Activated T-cell treated with anti-CD3 and anti-CD28 coated beads, Interleukin-2, amount 50 U/mL, for 24 hours (primary cell): ENCODE measurements around the gene EMID1.

Experiments
- DNase-seq: peaks from one replicate; pipeline ENCODE4 v3.0.0-alpha.2; 2020
- H3K27ac Mint-ChIP-seq: 2 replicates; pipeline ENCODE4 v1.8.0; 2020; ENCODE audit warnings: mild to moderate bottlenecking, mixed read lengths
- H3K27me3 Mint-ChIP-seq: 2 replicates; pipeline ENCODE4 v1.8.0; 2020; ENCODE audit warnings: mixed read lengths
- H3K36me3 Mint-ChIP-seq: 2 replicates; pipeline ENCODE4 v1.8.0; 2020; ENCODE audit warnings: low read depth, mixed read lengths
- H3K4me1 Mint-ChIP-seq: 2 replicates; pipeline ENCODE4 v1.8.0; 2020; ENCODE audit warnings: low read depth, mixed read lengths
- H3K4me3 Mint-ChIP-seq: 2 replicates; pipeline ENCODE4 v1.8.0; 2020; ENCODE audit warnings: mild to moderate bottlenecking, moderate library complexity, mixed read lengths
- H3K9me3 Mint-ChIP-seq: 2 replicates; pipeline ENCODE4 v1.8.0; 2020; ENCODE audit warnings: mixed read lengths

The EMID1 gene

DNA sequence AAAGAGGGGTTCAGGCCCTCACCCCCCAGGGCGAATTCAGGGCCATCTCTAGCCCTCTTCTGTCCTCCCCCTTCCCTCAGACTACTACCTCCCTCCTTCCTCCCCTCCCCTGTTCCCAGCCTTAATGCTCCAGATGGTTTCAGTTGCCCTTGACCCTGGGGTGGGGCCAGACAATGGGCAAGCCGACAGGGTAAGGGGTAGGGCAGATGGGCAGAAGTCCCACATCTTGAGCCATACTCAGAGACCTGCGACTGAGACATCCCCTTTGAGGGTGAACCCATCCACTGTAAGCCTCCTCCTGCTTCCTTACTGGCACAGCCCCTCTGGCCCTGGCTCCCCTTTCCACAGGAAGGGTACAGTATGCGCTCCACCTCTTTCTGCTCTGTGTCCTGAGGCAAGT lies 60.2 kb downstream of the EMID1 start:
- Mint-ChIP-seq H3K27ac (peak overlapping the region; percentile 100), H3K4me1 (peaks cover 26% of the 10 kb centered on the region), H3K27me3 (no peaks in the 10 kb centered on the region), H3K4me3 (peak overlapping the region; percentile 94), H3K9me3 (no peaks in the 10 kb centered on the region), H3K36me3 (peaks cover 72% of the 10 kb centered on the region)
- no peak for DNase-seq

DNA sequence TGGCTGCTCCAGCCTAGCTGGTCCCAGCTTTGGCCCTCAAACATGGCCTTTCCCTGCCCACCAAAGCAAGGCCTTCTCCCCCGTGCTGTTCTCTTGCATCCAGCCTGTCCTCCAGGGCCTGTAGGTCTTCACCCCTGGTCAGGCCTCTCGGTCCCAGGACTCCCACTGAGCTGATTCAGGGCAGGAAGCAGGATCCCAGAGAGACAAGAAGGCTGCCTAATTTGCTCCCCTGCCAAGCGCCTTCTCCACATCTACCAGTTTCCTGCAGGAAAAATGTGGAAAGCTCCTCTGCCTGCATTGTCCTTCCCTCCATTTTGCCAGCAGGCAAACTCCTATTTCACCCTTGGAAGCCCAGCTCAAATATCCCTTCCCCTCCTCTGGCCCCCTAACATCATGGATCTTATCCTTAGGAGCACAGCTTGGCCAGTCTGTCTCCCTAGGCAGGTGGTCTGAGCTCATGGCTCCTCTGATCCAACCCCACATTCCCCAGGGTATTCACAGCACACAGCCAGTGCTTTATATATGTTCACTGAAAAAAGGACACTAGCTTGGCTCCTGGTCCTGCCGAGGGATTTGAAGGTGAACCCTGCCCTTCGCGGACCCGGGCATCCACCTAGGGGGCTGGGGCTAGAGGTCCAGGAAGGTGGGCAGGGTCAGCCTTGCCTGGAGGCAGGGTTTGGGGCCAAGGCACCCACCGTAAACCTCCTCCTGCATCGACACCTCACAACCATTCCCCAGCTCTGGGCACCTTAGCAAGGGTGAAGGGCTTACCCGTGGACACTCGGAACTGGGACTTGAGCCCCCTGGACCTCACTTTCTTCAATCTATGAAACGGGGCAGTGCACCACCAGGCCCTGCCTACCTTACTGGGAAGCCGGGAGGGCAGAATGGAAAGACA lies 61.1 kb downstream of the EMID1 start:
- Mint-ChIP-seq H3K4me1 (peaks cover 34% of the 10 kb centered on the region), H3K4me3 (peak overlapping the region; percentile 94), H3K9me3 (no peaks in the 10 kb centered on the region), H3K36me3 (peaks cover 78% of the 10 kb centered on the region), H3K27me3 (no peaks in the 10 kb centered on the region), H3K27ac (peak overlapping the region; percentile 100)
- peak; percentile 47 for DNase-seq

DNA sequence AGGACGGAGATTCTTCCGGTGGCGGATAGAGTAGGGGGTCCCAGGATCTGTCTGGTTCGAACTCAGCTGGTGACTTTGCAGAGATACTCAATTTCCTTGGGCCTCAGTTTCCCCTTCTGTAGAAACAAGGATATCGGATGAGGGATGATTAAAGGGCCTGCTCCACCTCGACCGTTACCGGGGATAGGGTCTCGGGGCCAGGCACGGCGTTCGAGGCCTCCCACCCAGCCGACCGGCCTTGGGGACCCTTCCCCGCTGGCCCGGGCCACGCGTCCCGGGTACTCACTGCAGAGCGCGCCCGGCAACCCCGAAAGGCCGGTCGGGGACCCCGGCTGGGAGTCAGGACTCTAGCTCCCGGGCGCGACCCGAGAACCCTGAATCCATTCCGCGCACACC lies 61.8 kb downstream of the EMID1 start:
- Mint-ChIP-seq H3K4me1 (peaks cover 40% of the 10 kb centered on the region), H3K27me3 (no peaks in the 10 kb centered on the region), H3K27ac (peak overlapping the region; percentile 100), H3K36me3 (peaks cover 82% of the 10 kb centered on the region), H3K4me3 (peak overlapping the region; percentile 94), H3K9me3 (no peaks in the 10 kb centered on the region)
- DNase-seq = no peak

DNA sequence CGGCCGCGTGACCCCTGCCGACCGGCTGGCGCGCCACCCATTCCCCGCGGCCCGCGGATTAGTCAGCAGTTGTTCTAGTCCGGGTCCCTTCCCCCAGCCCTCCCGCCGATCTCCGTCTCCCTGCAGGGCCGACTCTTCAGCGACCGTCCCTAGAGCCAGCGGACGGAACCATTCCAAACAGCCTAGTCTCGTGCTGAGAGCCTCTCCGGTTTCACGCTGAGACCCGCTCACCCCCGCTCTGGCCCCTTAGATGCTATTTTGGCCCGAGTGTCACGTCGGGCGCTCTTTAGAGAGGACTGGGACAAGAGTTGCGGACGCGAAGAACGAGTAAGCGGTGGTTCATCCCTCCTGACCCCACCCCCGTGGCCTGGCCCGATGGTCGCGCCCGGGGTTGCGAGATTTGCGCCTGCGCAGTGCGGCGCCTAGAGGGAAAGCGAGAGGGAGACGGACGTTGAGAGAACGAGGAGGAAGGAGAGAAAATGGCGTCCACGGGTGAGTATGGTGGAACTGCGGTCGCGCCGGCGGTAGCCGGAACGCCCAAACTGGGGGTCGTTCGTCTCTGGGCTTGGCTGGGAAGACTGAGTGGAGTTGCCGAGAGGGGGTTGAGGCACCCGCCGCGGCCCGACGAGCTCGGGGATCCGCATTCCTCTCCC lies 62.3 kb downstream of the EMID1 start, which contains the start of the genes EWSR1 and RHBDD3:
Gene EWSR1, plus strand, starts transcription at position 411 of the 653 bp plus-strand sequence. Its CDS starts 69 bp downstream, at position 480.
Gene RHBDD3, minus strand, starts transcription at position 124 of the 653 bp plus-strand sequence. CDS start 2,355 bp downstream, outside the sequence.
- no peaks in the 10 kb centered on the region for H3K27me3 Mint-ChIP-seq
- no peaks in the 10 kb centered on the region for H3K9me3 Mint-ChIP-seq
- peak within 1 kb of the TSS; percentile 94 for H3K4me3 Mint-ChIP-seq
- H3K4me1 Mint-ChIP-seq = peaks cover 45% of the 10 kb centered on the region
- peaks cover 87% of the 10 kb centered on the region for H3K36me3 Mint-ChIP-seq
- DNase-seq = peak; percentile 99
- peak within 1 kb of the TSS; percentile 100 for H3K27ac Mint-ChIP-seq

DNA sequence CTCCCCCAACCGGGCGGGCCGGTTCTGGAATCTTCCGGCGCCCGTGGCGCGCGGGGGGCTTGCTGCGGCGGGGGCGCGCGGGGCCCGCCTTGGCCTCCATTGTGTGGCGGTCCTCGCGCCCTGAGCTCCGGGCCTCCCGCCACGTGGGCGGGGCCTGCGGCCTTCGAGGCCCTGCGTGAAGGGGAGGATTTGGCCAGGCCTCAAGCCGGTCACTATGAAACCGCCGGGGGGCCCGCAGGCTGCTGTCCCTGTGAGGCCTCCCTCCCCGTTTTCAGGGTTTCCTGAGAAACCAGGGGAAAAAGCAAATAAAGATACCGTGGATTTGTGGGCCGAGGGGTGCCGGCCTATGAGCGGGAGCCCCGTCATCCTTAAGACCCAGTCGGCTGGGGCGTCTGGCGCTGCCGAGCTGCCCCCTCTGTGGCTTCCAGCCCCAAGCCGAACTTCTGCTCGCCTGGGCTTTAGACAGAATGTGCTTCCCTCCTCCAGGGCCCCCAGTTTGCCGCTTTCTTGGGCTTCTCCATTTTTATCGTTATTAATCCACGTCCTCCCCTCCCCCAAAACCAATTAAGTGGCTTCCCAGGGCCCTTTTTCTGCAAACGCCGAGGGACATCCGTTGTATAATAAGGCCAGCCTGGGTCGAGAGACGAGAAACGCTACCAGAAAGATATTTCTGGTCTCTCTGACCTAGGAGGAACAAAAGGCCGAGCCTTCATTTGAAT lies 63.0 kb downstream of the EMID1 start:
- peak; percentile 76 for DNase-seq
- H3K27me3 Mint-ChIP-seq = no peaks in the 10 kb centered on the region
- peak overlapping the region; percentile 100 for H3K27ac Mint-ChIP-seq

DNA sequence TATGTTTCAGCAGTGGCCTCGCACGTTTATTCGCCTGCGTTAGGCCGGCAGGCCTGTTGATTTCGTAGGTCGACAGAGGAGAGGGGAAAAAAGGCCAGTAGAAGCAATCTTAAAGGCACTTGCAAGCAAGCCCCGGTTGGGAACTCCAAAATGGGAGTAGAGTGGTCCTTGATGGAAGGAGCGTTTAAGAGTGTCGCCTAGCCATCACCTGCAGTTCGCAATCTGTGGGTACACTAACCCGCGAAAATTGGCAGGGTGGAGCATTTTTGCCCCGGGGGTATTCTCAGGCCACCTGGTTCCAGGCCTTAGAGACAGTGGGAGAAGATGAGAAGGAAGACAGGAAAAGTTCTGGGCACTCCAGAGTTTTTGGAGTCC lies 63.5 kb downstream of the EMID1 start:
- no peak for DNase-seq
- peak overlapping the region; percentile 94 for H3K4me3 Mint-ChIP-seq
- H3K4me1 Mint-ChIP-seq = peaks cover 58% of the 10 kb centered on the region
- H3K27me3 Mint-ChIP-seq = no peaks in the 10 kb centered on the region
- H3K27ac Mint-ChIP-seq = peak overlapping the region; percentile 100
- peaks cover 92% of the 10 kb centered on the region for H3K36me3 Mint-ChIP-seq
- H3K9me3 Mint-ChIP-seq = no peaks in the 10 kb centered on the region

More for the DNA sequence above, 63.0 kb downstream of the EMID1 start:
- H3K4me1 Mint-ChIP-seq = peaks cover 52% of the 10 kb centered on the region
- H3K36me3 Mint-ChIP-seq = peaks cover 90% of the 10 kb centered on the region
- no peaks in the 10 kb centered on the region for H3K9me3 Mint-ChIP-seq
- peak overlapping the region; percentile 94 for H3K4me3 Mint-ChIP-seq

DNA sequence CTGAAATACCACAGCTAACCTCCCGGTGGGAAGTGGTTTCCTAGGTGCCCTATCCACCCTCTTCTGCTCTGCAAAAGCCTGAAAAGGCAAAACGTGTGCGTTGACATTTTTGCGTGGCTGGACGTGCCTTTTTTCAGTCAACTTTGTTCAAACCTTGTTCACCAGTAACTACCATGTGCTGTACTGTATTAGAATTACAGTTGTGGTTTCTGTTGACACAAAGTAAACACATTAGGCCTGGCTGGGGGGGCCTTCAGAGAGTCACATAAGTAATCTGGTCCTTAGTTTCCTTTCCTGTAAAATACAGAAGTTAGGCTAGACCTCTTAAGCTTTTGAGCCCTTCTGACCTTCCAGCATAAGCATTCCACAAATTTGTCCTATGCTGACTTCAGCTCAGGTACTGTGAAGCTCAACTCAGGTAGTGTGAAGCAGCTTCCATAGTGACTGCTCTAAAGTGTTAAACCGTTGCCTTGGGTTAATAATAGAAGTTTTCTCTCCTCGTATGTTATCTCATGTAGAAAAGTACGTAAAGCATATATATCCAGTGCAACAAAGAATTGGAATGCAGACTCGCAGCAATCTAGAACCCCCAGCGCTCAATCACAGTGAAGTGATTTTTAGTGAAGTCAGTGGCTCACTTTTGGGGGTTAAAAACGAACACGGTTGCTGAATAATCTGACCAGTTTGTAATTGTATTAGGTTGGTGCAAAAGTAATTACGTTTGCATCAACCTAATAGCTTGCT lies 64.2 kb downstream of the EMID1 start:
- Mint-ChIP-seq H3K4me1 (peaks cover 64% of the 10 kb centered on the region), H3K27me3 (no peaks in the 10 kb centered on the region), H3K36me3 (peaks cover 92% of the 10 kb centered on the region), H3K9me3 (no peaks in the 10 kb centered on the region), H3K27ac (peak overlapping the region; percentile 100), H3K4me3 (peak overlapping the region; percentile 94)
- peak; percentile 34 for DNase-seq

DNA sequence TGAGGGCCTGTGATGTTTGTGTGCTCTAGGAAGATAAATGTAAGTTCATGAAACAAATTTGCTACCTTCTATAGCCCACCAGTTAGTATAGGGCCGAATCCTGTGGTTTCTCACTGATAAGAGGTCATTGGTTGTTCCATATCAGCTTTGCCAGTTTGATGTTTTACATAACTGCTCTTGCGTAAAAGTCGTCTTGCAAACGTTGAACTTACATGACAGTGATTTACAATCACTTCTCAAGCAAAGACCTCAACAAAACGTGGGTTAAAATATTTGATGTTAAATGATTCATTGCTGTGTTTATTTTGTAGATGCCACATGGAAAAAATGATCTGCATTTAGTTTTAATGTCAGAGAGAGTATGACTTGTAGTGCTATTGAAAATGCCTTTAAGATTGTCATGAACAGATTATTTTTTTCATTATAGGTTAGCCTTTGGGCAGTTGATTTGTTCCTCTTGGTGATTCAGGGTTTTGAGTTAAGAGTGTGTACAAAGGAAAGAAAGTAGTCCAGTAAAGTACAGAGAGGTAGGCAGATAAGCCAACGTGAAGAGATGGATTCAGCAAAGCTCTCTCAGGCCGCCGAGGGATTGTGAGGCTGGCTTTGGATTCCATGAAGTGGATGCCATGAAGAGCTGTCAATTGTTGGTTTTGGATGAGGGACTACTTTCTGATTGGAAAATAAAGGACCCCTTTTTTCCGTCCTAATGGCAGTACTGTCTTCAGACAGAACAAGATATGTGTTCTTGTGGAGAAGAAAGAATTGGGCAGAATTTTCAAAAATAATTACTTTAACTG lies 65.0 kb downstream of the EMID1 start:
- peaks cover 94% of the 10 kb centered on the region for H3K36me3 Mint-ChIP-seq
- peak; percentile 23 for DNase-seq

DNA sequence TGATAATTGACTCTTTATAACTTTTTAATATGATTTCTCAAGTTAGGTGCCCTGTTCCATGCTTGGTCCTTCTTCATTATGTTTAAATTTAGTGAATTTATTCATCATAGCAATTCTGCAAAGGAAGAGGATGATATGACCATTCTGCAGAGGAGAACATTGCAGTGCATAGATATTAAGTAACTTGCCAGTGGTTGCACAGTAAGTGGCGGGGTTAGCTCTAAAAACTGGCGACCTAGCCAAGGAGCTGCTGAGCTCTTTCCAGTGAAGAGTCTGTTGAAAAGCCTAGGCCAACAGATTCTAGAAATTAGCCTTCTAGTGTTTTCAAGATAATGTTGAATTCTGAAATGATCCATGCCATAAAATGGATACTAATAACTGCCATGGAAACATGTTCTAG lies 66.9 kb downstream of the EMID1 start:
- H3K36me3 Mint-ChIP-seq = peaks cover 96% of the 10 kb centered on the region
- DNase-seq = no peak
- H3K27me3 Mint-ChIP-seq = no peaks in the 10 kb centered on the region
- peak overlapping the region; percentile 83 for H3K27ac Mint-ChIP-seq
- H3K4me1 Mint-ChIP-seq = peaks cover 76% of the 10 kb centered on the region
- H3K9me3 Mint-ChIP-seq = no peaks in the 10 kb centered on the region
- H3K4me3 Mint-ChIP-seq = peak overlapping the region; percentile 94

More for the DNA sequence above, 65.0 kb downstream of the EMID1 start:
- peaks cover 70% of the 10 kb centered on the region for H3K4me1 Mint-ChIP-seq
- no peaks in the 10 kb centered on the region for H3K27me3 Mint-ChIP-seq
- H3K4me3 Mint-ChIP-seq = peak overlapping the region; percentile 94
- peak overlapping the region; percentile 100 for H3K27ac Mint-ChIP-seq
- no peaks in the 10 kb centered on the region for H3K9me3 Mint-ChIP-seq

DNA sequence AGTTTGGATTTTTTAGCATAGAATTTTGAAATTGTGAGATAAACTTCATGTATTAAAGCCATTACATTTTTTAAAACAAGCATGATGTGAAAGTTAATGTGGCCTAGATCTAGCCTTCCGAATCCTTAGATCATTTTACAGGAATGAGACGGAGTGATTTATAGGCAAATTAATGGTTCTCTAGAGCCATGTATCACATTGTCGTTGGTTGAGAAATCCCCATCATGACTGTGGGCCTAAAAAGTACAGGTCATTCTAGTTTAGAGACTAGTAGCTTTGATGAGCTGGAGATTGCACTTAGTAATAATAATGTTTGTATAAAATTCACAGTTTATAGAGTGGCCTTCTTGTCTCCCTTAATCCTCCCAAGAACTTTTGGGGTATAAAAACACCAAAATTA lies 69.5 kb downstream of the EMID1 start:
- peaks cover 100% of the 10 kb centered on the region for H3K36me3 Mint-ChIP-seq
- H3K27ac Mint-ChIP-seq = peak overlapping the region; percentile 44
- H3K27me3 Mint-ChIP-seq = no peaks in the 10 kb centered on the region
- peaks cover 78% of the 10 kb centered on the region for H3K4me1 Mint-ChIP-seq
- no peak overlapping the region for H3K4me3 Mint-ChIP-seq
- no peaks in the 10 kb centered on the region for H3K9me3 Mint-ChIP-seq
- DNase-seq = no peak

DNA sequence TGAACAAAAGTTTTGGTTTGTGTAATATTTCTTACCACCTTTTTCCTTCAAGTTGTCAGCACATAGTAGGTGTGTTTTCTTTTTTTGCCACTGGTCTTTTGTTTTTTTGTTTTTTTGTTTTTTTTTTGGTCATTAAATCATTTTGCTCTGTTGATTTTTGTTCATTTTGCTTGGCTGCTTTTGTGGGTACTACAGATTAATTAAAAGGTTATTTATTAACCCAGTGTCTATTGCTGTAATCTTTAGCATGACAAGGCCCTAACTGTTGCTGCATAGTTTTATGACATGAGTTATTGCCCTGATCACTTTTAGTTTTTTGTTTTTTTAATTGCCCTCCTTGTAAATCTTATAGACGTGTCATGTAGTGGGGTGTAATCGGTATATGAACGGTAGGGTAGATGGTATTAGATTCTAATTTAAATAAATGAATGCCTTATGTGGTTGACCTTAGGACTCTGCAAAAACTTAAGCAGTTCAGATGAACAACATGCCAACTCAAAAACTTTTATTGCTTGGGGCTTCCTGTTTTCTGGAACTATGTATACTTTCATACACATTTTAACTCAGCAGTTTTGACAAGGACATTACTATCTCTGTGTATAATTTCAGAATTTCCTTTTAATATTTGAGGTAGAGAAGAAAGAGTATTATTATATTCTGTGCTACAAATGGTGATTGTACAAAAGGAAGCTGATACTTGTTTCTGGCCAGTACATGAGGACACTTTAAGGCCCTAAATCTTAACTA lies 70.3 kb downstream of the EMID1 start:
- Mint-ChIP-seq H3K4me3 (no peak overlapping the region), H3K9me3 (no peaks in the 10 kb centered on the region), H3K27ac (peak overlapping the region; percentile 68), H3K36me3 (peaks cover 100% of the 10 kb centered on the region), H3K4me1 (peaks cover 72% of the 10 kb centered on the region), H3K27me3 (no peaks in the 10 kb centered on the region)
- DNase-seq = no peak

DNA sequence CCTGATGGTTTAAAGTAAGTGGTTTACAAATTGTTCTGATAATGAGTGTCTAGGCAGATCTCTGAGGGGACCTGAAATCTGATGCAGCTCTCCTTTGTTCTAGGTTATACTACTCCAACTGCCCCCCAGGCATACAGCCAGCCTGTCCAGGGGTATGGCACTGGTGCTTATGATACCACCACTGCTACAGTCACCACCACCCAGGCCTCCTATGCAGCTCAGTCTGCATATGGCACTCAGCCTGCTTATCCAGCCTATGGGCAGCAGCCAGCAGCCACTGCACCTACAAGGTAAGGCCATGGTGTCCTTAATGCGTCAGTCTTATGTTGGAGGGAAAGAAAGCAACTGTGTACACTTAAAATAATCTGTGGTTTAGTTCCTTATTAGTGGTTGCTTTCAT lies 72.2 kb downstream of the EMID1 start:
- H3K27ac Mint-ChIP-seq = peak overlapping the region; percentile 5
- peaks cover 100% of the 10 kb centered on the region for H3K36me3 Mint-ChIP-seq
- no peaks in the 10 kb centered on the region for H3K27me3 Mint-ChIP-seq
- peaks cover 54% of the 10 kb centered on the region for H3K4me1 Mint-ChIP-seq
- H3K9me3 Mint-ChIP-seq = no peaks in the 10 kb centered on the region
- H3K4me3 Mint-ChIP-seq = no peak overlapping the region
- DNase-seq = no peak

DNA sequence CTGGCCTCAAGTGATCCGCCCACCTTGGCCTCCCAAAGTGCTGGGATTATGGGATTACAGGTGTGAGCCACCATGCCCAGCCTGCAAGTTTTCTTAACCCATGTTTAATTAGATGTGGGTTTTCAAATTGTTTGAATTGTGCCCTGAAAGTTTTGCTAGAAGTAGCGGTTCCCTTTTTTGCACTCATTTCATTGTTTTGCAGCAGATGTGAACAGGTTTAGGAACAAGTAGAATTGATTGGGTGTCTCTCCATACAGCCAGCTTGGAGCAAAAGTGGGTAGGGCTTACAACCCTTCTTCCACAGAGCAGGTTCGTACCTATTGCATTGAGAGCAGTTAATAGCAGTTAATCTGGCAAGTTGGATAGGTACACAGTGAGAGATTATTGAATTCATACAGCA lies 78.5 kb downstream of the EMID1 start:
- Mint-ChIP-seq H3K36me3 (peaks cover 99% of the 10 kb centered on the region), H3K27ac (peak overlapping the region; percentile 63)

More for the DNA sequence above, 78.5 kb downstream of the EMID1 start:
- H3K27me3 Mint-ChIP-seq = no peaks in the 10 kb centered on the region
- DNase-seq = no peak
- H3K9me3 Mint-ChIP-seq = no peaks in the 10 kb centered on the region
- H3K4me1 Mint-ChIP-seq = peaks cover 27% of the 10 kb centered on the region
- H3K4me3 Mint-ChIP-seq = no peak overlapping the region
